ENCODE results near the gene CPNE6. TPM values are rescaled to one million over a fixed set of nuclear protein-coding genes. Genes with fewer than 3 reads are reported as not detected.
A peak's percentile ranks its signal among the peaks of the same experiment; 100 is the strongest.

Gene CPNE6
- total and polyA plus RNA-seq, 5 experiments from 2014 or later = not detected

- H3K4me1 Mint-ChIP-seq = peaks cover 22 to 39% (median 36%) of the 10 kb centered on the region in 4 donors
- H3K27ac Mint-ChIP-seq = peak overlapping the region; percentile 21 to 100 (median 98)
- H3K27me3 Mint-ChIP-seq = peaks cover 0 to 4% (median 0%) of the 10 kb centered on the region in 5 donors
- peak overlapping the region; percentile 89 to 99 (median 98) for H3K4me3 Mint-ChIP-seq
- DNase-seq (no peak), ATAC-seq (no peak)
- POLR2A ChIA-PET = interaction anchor here (1.2 to 7.7 kb wide), 9 partner anchors 10 to 155 kb away, joined by 4 to 177 read pairs (median 23); partner anchors contain the start of genes EMC9, IRF9, PSME1 and PSME2
- peaks cover 0 to 2% (median 0%) of the 10 kb centered on the region in 9 donors for H3K9me3 Mint-ChIP-seq
- peaks cover 5 to 47% (median 21%) of the 10 kb centered on the region in 3 donors for H3K36me3 Mint-ChIP-seq
These were observed 44.9 kb downstream of the CPNE6 start for GRCh38 chr14:24116128-24116814.

- POLR2A ChIA-PET = interaction anchor here (1.0 to 7.7 kb wide), 5 partner anchors 9 to 44 kb away, joined by 4 to 177 read pairs (median 8); partner anchors contain the start of genes IRF9 and PSME1
- ATAC-seq = no peak
- no peak for DNase-seq
- peak overlapping the region in 3 of 10 donors; percentile 94 to 99 (median 99) for H3K4me3 Mint-ChIP-seq
- peaks cover 5 to 56% (median 24%) of the 10 kb centered on the region in 3 donors for H3K36me3 Mint-ChIP-seq
- peaks cover 0 to 2% (median 0%) of the 10 kb centered on the region in 9 donors for H3K9me3 Mint-ChIP-seq
- H3K27ac Mint-ChIP-seq = no peak overlapping the region
- peaks cover 0 to 4% (median 0%) of the 10 kb centered on the region in 5 donors for H3K27me3 Mint-ChIP-seq
- H3K4me1 Mint-ChIP-seq = peaks cover 22 to 39% (median 36%) of the 10 kb centered on the region in 4 donors
These were observed 45.8 kb downstream of the CPNE6 start for GRCh38 chr14:24117179-24117578.

DNA sequence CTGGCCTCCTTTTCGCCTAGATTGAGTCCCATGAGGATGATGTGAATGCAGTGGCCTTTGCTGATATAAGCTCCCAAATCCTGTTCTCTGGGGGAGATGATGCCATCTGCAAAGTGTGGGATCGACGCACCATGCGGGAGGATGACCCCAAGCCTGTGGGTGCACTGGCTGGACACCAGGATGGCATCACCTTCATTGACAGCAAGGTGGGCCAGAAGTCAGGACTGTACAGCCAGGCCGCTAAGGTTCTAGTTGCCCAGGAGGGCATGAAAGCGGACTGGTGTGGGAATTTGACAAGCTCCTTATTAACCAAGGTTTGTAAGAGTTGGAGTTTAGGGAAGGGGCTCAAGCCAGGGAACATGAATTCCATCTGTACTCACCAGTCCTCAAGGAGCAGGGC, 48.3 kb downstream of the CPNE6 start:
- DNase-seq (no peak), ATAC-seq (no peak)
- POLR2A ChIA-PET = interaction anchor here (0.6 to 7.7 kb wide), 5 partner anchors 10 to 43 kb away, joined by 3 to 177 read pairs (median 5); partner anchors contain the start of gene PSME1
- Mint-ChIP-seq H3K4me3 (no peak overlapping the region), H3K27ac (no peak overlapping the region), H3K27me3 (peaks cover 0 to 3% (median 0%) of the 10 kb centered on the region in 5 donors), H3K4me1 (peaks cover 23 to 43% (median 38%) of the 10 kb centered on the region in 4 donors), H3K9me3 (peaks cover 0 to 2% (median 0%) of the 10 kb centered on the region in 9 donors), H3K36me3 (peaks cover 5 to 81% (median 26%) of the 10 kb centered on the region in 3 donors)

- no peak for ATAC-seq
- Mint-ChIP-seq H3K9me3 (no peaks in the 10 kb centered on the region), H3K4me1 (peaks cover 13 to 29% (median 26%) of the 10 kb centered on the region in 4 donors), H3K4me3 (no peak overlapping the region), H3K27ac (no peak overlapping the region), H3K27me3 (no peaks in the 10 kb centered on the region), H3K36me3 (peaks cover 5 to 87% (median 23%) of the 10 kb centered on the region in 3 donors)
- POLR2A ChIA-PET = no interaction called here
- DNase-seq = no peak
These were observed 49.8 kb downstream of the CPNE6 start for GRCh38 chr14:24121210-24121609.

DNA sequence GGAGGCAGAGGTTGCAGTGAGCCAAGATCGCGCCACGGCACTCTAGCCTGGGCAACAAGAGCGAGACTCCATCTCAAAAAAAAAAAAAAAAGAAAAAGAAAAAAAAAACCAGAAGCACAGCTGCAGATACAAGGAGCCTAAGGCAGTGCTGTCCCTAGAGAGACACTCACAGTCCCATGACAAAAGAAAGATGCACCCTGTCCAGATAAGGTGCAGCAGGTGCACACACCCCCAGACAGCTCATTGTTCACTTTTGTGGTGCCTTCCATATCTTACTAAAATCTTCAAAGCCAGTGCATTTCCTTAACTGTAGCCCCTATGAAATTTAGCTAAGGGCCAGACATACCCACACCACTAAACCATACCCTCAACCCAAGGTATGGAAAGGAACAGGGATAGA, 51.1 kb downstream of the CPNE6 start:
- H3K36me3 Mint-ChIP-seq = peaks cover 5 to 76% (median 23%) of the 10 kb centered on the region in 3 donors
- H3K9me3 Mint-ChIP-seq = no peaks in the 10 kb centered on the region
- no peak for ATAC-seq
- POLR2A ChIA-PET = interaction anchor here (0.7 to 1.3 kb wide), 2 partner anchors 14 to 38 kb away, joined by 3 to 5 read pairs; partner anchors contain the start of gene PSME1
- peak overlapping the region in 4 of 10 donors; percentile 19 to 58 (median 32) for H3K27ac Mint-ChIP-seq
- peaks cover 7 to 18% (median 15%) of the 10 kb centered on the region in 4 donors for H3K4me1 Mint-ChIP-seq
- no peaks in the 10 kb centered on the region for H3K27me3 Mint-ChIP-seq
- no peak for DNase-seq
- no peak overlapping the region for H3K4me3 Mint-ChIP-seq

- POLR2A ChIA-PET = interaction anchor here (1.3 kb wide), 1 partner anchor 14 kb away, joined by 5 read pairs; the partner anchor contains the start of gene PSME1
- peak overlapping the region in 3 of 10 donors; percentile 19 to 61 (median 40) for H3K27ac Mint-ChIP-seq
- no peaks in the 10 kb centered on the region for H3K27me3 Mint-ChIP-seq
- H3K36me3 Mint-ChIP-seq = peaks cover 5 to 72% (median 21%) of the 10 kb centered on the region in 3 donors
- H3K9me3 Mint-ChIP-seq = no peaks in the 10 kb centered on the region
- no peak overlapping the region for H3K4me3 Mint-ChIP-seq
- ATAC-seq (no peak), DNase-seq (no peak)
- peaks cover 5 to 16% (median 10%) of the 10 kb centered on the region in 4 donors for H3K4me1 Mint-ChIP-seq
These were observed 51.5 kb downstream of the CPNE6 start for GRCh38 chr14:24122898-24123297.

GRCh38 chr14:24123424-24124417, 52.4 kb downstream of the CPNE6 start:
- H3K4me3 Mint-ChIP-seq = no peak overlapping the region
- POLR2A ChIA-PET = no interaction called here

DNA sequence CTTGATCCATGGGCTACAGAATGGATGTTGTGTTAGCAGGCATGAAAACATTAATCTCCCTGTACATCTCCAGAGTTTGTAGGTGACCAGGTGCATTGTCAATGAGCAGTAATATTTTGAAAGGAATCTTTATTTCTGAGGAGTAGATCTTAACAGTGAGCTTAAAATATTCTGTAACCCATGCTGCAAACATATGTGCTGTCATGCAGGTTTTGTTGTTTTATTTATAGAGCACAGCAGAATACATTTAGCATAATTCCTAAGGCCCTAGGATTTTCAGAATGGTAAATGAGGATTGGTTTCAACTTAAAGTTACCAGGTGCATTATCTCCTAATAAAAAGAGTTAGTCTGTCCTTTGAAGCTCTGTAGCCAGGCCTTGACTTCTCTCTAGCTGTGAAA, 55.6 kb downstream of the CPNE6 start:
- no peaks in the 10 kb centered on the region for H3K9me3 Mint-ChIP-seq
- DNase-seq = no peak
- H3K27ac Mint-ChIP-seq = no peak overlapping the region
- H3K4me3 Mint-ChIP-seq = no peak overlapping the region
- H3K36me3 Mint-ChIP-seq = peaks cover 0 to 35% (median 1%) of the 10 kb centered on the region in 3 donors
- H3K27me3 Mint-ChIP-seq = no peaks in the 10 kb centered on the region
- peaks cover 4 to 24% (median 7%) of the 10 kb centered on the region in 4 donors for H3K4me1 Mint-ChIP-seq
- ATAC-seq = no peak
- POLR2A ChIA-PET = interaction anchor here (0.7 to 1.7 kb wide), 3 partner anchors 9 to 316 kb away, joined by 4 to 23 read pairs (median 4); partner anchors contain the start of genes DCAF11, NRL and PSME1

More at GRCh38 chr14:24123424-24124417, 52.4 kb downstream of the CPNE6 start:
- no peak for ATAC-seq
- H3K9me3 Mint-ChIP-seq = no peaks in the 10 kb centered on the region
- peaks cover 2 to 15% (median 3%) of the 10 kb centered on the region in 4 donors for H3K4me1 Mint-ChIP-seq
- H3K27me3 Mint-ChIP-seq = no peaks in the 10 kb centered on the region
- DNase-seq = no peak
- peak overlapping the region in 4 of 10 donors; percentile 19 to 71 (median 44) for H3K27ac Mint-ChIP-seq
- H3K36me3 Mint-ChIP-seq = peaks cover under 1 to 63% (median 19%) of the 10 kb centered on the region in 3 donors

- Mint-ChIP-seq H3K9me3 (no peaks in the 10 kb centered on the region), H3K27me3 (no peaks in the 10 kb centered on the region), H3K27ac (peak overlapping the region in 4 of 10 donors; percentile 12 to 62 (median 38)), H3K4me3 (no peak overlapping the region), H3K36me3 (peaks cover 0 to 27% (median 1%) of the 10 kb centered on the region in 3 donors), H3K4me1 (peaks cover 11 to 31% (median 13%) of the 10 kb centered on the region in 4 donors)
- POLR2A ChIA-PET = interaction anchor here (1.5 to 1.7 kb wide), 2 partner anchors 8 to 13 kb away, joined by 4 to 23 read pairs; partner anchors contain the start of genes DCAF11, NRL and PSME1
- ATAC-seq (no peak), DNase-seq (no peak)
These were observed 56.3 kb downstream of the CPNE6 start for GRCh38 chr14:24127673-24128072.
